HG02943 (cell line): ENCODE data around the gene RCC1.
"Not testable (repeated sequence)": the region's sequence is repeated elsewhere in the genome, so short reads cannot be mapped to it uniquely, and the experiment has no call there.

ENCODE experiments used
- ATAC-seq: cut with Tn5 transposase; IDR thresholded peaks from one replicate; pipeline ENCODE4 v1.9.1; 2021; ENCODE audit warnings: mild to moderate bottlenecking, low read depth, moderate library complexity; ENCODE audit not compliant: unreplicated experiment

Gene RCC1

GRCh38 chr1:28541414-28542015 lies 35.7 kb downstream of the RCC1 start:
- ATAC-seq: not testable (repeated sequence)

GRCh38 chr1:28545246-28545628 lies 39.4 kb downstream of the RCC1 start:
- no peak for ATAC-seq

GRCh38 chr1:28548318-28548717 lies 42.5 kb downstream of the RCC1 start:
- no peak for ATAC-seq

GRCh38 chr1:28551381-28551780 lies 45.5 kb downstream of the RCC1 start:
- ATAC-seq: no peak

- peak; percentile 82 for ATAC-seq
These were observed 47.2 kb downstream of the RCC1 start, which contains the start of gene TRNAU1AP for GRCh38 chr1:28552758-28553663. TSS of gene TRNAU1AP (plus strand) at chr1:28553085. CDS start at chr1:28553111, 26 bp downstream.

- ATAC-seq: no peak
These were observed 55.0 kb downstream of the RCC1 start for GRCh38 chr1:28560886-28561285.

- ATAC-seq: no peak
These were observed 58.5 kb downstream of the RCC1 start for GRCh38 chr1:28564310-28564709.

GRCh38 chr1:28565040-28565439 lies 59.2 kb downstream of the RCC1 start:
- ATAC-seq: no peak

GRCh38 chr1:28565726-28566125 lies 59.9 kb downstream of the RCC1 start:
- ATAC-seq: no peak

- no peak for ATAC-seq
These were observed 61.1 kb downstream of the RCC1 start for GRCh38 chr1:28566931-28567330.

- ATAC-seq: no peak
These were observed 66.1 kb downstream of the RCC1 start for GRCh38 chr1:28571911-28572310.

GRCh38 chr1:28572891-28573290 lies 67.0 kb downstream of the RCC1 start:
- ATAC-seq: not testable (repeated sequence)

GRCh38 chr1:28573564-28573963 lies 67.7 kb downstream of the RCC1 start:
- no peak for ATAC-seq

- no peak for ATAC-seq
These were observed 71.3 kb downstream of the RCC1 start for GRCh38 chr1:28577052-28577678.

- ATAC-seq: no peak
These were observed 72.1 kb downstream of the RCC1 start for GRCh38 chr1:28577738-28578536.

- no peak for ATAC-seq
These were observed 72.9 kb downstream of the RCC1 start for GRCh38 chr1:28578696-28579218.

- no peak for ATAC-seq
These were observed 73.6 kb downstream of the RCC1 start for GRCh38 chr1:28579401-28579800.

GRCh38 chr1:28580722-28581530 lies 75.1 kb downstream of the RCC1 start:
- no peak for ATAC-seq

- peak; percentile 68 for ATAC-seq
These were observed 75.8 kb downstream of the RCC1 start for GRCh38 chr1:28581531-28582247.
